Liver (tissue), 9 donors: Measurements from ENCODE around the gene PAX6. TPM values are rescaled to one million over a fixed set of nuclear protein-coding genes. Genes with fewer than 3 reads are reported as not detected.

Source experiments
- DNase-seq: peaks from one replicate; pipeline ENCODE4 v3.0.0-alpha.2; 2017; ENCODE audit warnings: low spot score
- H3K27ac ChIP-seq, 2 donors: one replicate each; pipeline ENCODE4 v1.7.0; 2013; ENCODE audit warnings: inconsistent platforms in 2 of 2, low read length in 2 of 2, control low read depth in 1 of 2, low read depth in 1 of 2, mild to moderate bottlenecking in 1 of 2
- H3K27me3 ChIP-seq, 4 donors: one replicate each; pipeline versions ENCODE4 v1.6.1 to v1.7.0; 2013; ENCODE audit warnings: low read length in 3 of 4, inconsistent platforms in 1 of 4, mild to moderate bottlenecking in 1 of 4, moderate library complexity in 1 of 4; ENCODE audit not compliant: control insufficient read depth in 4 of 4, insufficient read depth in 4 of 4
- H3K36me3 ChIP-seq, 4 donors: one replicate each; pipeline versions ENCODE4 v1.6.1 to v1.7.0; 2013; ENCODE audit warnings: low read length in 3 of 4, mild to moderate bottlenecking in 3 of 4, low read depth in 1 of 4, moderate library complexity in 1 of 4; ENCODE audit not compliant: control insufficient read depth in 4 of 4, insufficient read depth in 3 of 4
- H3K4me1 ChIP-seq, 4 donors: one replicate each; pipeline versions ENCODE4 v1.6.1 to v1.7.0; 2013; ENCODE audit warnings: low read length in 3 of 4, mild to moderate bottlenecking in 3 of 4, moderate library complexity in 1 of 4; ENCODE audit not compliant: control insufficient read depth in 4 of 4, insufficient read depth in 4 of 4
- H3K4me3 ChIP-seq, 3 donors: one replicate each; pipeline versions ENCODE4 v1.6.1 to v1.7.0; 2013; ENCODE audit warnings: low read length in 3 of 3, control low read depth in 1 of 3, low read depth in 1 of 3, mild to moderate bottlenecking in 1 of 3
- H3K9ac ChIP-seq, 2 donors: one replicate each; pipeline ENCODE4 v1.7.0; 2013; ENCODE audit warnings: low read length in 2 of 2, mild to moderate bottlenecking in 2 of 2, moderate library complexity in 2 of 2, control low read depth in 1 of 2, low read depth in 1 of 2
- H3K9me3 ChIP-seq, 4 donors: one replicate each; pipeline versions ENCODE4 v1.6.1 to v1.7.0; 2013; ENCODE audit warnings: low read length in 3 of 4; ENCODE audit not compliant: control insufficient read depth in 4 of 4
- EGR1 ChIP-seq, 2 donors: IDR thresholded peaks; 2 replicates each; pipeline ENCODE4 v1.6.1; 2016 to 2018; ENCODE audit warnings: antibody characterized with exemption in 2 of 2, low read depth in 2 of 2
- FOXA1 ChIP-seq: IDR thresholded peaks from 2 replicates; pipeline ENCODE4 v1.6.1; 2016; ENCODE audit warnings: antibody characterized with exemption
- FOXA2 ChIP-seq: IDR thresholded peaks from 2 replicates; pipeline ENCODE4 v1.6.1; 2016; ENCODE audit warnings: antibody characterized with exemption
- GABPA ChIP-seq, 2 donors: IDR thresholded peaks in 1 of 2; conservative IDR thresholded peaks in 1 of 2; 2 replicates each; pipeline ENCODE4 v1.6.1; 2016; ENCODE audit warnings: antibody characterized with exemption in 2 of 2, mild to moderate bottlenecking in 1 of 2, moderate library complexity in 1 of 2
- HNF4A ChIP-seq, 2 donors: conservative IDR thresholded peaks; 2 replicates each; pipeline ENCODE4 v1.6.1; 2016; ENCODE audit warnings: antibody characterized with exemption in 2 of 2, mild to moderate bottlenecking in 2 of 2
- HNF4G ChIP-seq: IDR thresholded peaks from 2 replicates; pipeline ENCODE4 v1.6.1; 2016; ENCODE audit warnings: antibody characterized with exemption
- NR2F2 ChIP-seq: IDR thresholded peaks from 2 replicates; pipeline ENCODE4 v1.6.1; 2016; ENCODE audit warnings: antibody characterized with exemption
- RAD21 ChIP-seq, 2 donors: IDR thresholded peaks; 2 replicates each; pipeline ENCODE4 v1.6.1; 2016; ENCODE audit warnings: antibody characterized with exemption in 2 of 2, mild to moderate bottlenecking in 2 of 2
- RXRA ChIP-seq, 2 donors: IDR thresholded peaks; 2 replicates each; pipeline ENCODE4 v1.6.1; 2017 to 2018; ENCODE audit warnings: antibody characterized with exemption in 2 of 2, mild to moderate bottlenecking in 1 of 2
- SP1 ChIP-seq: IDR thresholded peaks from 2 replicates; pipeline ENCODE4 v1.6.1; 2018; ENCODE audit warnings: antibody characterized with exemption, mild to moderate bottlenecking
- TAF1 ChIP-seq: conservative IDR thresholded peaks from 2 replicates; pipeline ENCODE4 v1.6.1; 2016; ENCODE audit warnings: antibody characterized with exemption, mild to moderate bottlenecking
- YY1 ChIP-seq: IDR thresholded peaks from 2 replicates; pipeline ENCODE4 v1.6.1; 2016; ENCODE audit warnings: antibody characterized with exemption, mild to moderate bottlenecking
- WGBS: extraction: QIAGEN DNeasy Blood & Tissue Kit; methylation state at CpG from one replicate; pipeline ENCODE4 v1.1.7; 2013; 5-methylcytosine and 5-hydroxymethylcytosine counted together
- polyA plus RNA-seq, 2 donors: library from polyadenylated mRNA; stranded (reverse) in 1 of 2; unstranded in 1 of 2; fragments of 200-250 nt in 1 of 2; fragments of >200 nt in 1 of 2; fragmentation: Nextera tagmentation in 1 of 2; extraction: Ambion mirVana in 1 of 2; gene quantifications; one replicate each; pipeline versions ENCODE4 v1.2.1 to v1.2.3, GENCODE V29; 2013 to 2015
- total RNA-seq, 2 donors: library from RNA; depleted of rRNA; stranded (reverse); fragments of >200 nt; gene quantifications; one replicate each; pipeline ENCODE4 v1.2.3, GENCODE V29; 2014
- TF ChIP-seq, protein P1 (sequence below): IDR thresholded peaks from 2 replicates; pipeline ENCODE4 v1.6.1; 2016; ENCODE audit warnings: antibody characterized with exemption
- TF ChIP-seq, protein P2 (sequence below): IDR thresholded peaks from 2 replicates; pipeline ENCODE4 v1.6.1; 2016; ENCODE audit warnings: antibody characterized with exemption
- TF ChIP-seq, protein P3 (sequence below): IDR thresholded peaks from 2 replicates; pipeline ENCODE4 v1.6.1; 2016; ENCODE audit warnings: antibody characterized with exemption, mild to moderate bottlenecking
- TF ChIP-seq, protein P4 (sequence below): fragments of 150-350 bp; IDR thresholded peaks from 2 replicates; pipeline ENCODE4 v1.5.1; 2017; ENCODE audit warnings: improper control_type of control experiment, low read depth, low read length; ENCODE audit not compliant: missing input control
- donor health status: healthy.
- donor health status: healthy.
- donor health status: healthy.
- donor health status: healthy.
- donor health status: healthy.

The PAX6 gene
- total and polyA plus RNA-seq, 4 donors, result not detected

DNA sequence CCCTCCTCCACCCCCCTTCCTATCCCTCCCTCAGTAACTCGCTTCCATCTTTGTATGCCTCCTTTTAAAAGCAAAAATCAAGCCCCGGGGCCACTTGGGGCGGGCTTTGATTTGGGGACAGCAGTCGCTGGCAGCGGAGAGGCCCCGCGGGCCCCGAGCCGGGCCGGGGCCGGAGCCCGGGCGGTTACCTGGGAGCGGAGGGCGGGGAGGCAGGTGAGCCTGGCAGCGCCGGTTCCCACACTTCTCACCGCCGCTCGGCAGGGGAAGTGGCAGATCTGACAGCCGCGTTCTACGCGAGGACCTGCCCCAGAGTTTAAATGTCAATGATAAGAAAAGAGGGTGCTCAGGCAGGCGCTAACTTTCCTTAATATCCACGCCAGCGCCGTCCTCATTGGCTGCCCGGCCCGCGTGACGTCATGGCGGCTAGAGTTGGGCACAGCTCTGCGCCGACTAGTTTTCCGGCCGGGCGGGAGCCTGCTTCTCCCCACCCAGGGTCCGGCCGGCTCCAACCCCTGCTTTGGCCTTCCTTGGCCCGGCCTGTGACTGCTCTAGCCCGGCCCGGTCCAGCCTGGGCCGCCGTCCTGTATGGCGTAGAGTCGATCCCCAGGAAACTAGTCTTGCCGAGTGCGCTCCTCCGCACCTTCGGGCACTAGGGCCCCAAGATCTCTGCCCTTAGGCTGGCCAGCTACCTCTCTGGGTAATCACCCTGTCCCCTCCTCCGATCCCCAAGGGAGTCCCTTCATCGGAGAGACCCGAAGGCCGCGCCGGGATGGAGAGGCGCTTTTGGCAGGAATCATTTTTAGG lies 6.7 kb upstream of the PAX6 start:
- Histone ChIP-seq H3K9me3 (peaks cover 0 to 5% (median 0%) of the 10 kb centered on the region in 4 donors), H3K36me3 (no peaks in the 10 kb centered on the region), H3K9ac (no peak overlapping the region), H3K27me3 (peaks cover 7 to 34% (median 26%) of the 10 kb centered on the region in 4 donors), H3K4me1 (peaks cover 20 to 53% (median 27%) of the 10 kb centered on the region in 4 donors), H3K27ac (no peak overlapping the region), H3K4me3 (peak overlapping the region in 1 of 3 donors; percentile 32)
- WGBS, result 7% methylated on average over 58 of the region's 58 CpGs
- TF ChIP-seq, protein P1, sequence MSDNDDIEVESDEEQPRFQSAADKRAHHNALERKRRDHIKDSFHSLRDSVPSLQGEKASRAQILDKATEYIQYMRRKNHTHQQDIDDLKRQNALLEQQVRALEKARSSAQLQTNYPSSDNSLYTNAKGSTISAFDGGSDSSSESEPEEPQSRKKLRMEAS, result no peak
- TF ChIP-seq, protein P2, sequence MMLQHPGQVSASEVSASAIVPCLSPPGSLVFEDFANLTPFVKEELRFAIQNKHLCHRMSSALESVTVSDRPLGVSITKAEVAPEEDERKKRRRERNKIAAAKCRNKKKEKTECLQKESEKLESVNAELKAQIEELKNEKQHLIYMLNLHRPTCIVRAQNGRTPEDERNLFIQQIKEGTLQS, result no peak
- TF ChIP-seq FOXA1 (no peak), YY1 (no peak), RXRA (IDR thresholded peaks at IDR 0.05) (no peak), GABPA (IDR thresholded peaks at IDR 0.05 in 1 of 2, conservative IDR thresholded peaks at IDR 0.05 in 1 of 2) (no peak), FOXA2 (no peak), HNF4G (no peak), NR2F2 (no peak), HNF4A (conservative IDR thresholded peaks at IDR 0.05) (no peak), EGR1 (IDR thresholded peaks at IDR 0.05; ENCODE audit: low read depth in 2 of 2) (no peak), RAD21 (IDR thresholded peaks at IDR 0.05) (no peak)
- TF ChIP-seq, protein P3, sequence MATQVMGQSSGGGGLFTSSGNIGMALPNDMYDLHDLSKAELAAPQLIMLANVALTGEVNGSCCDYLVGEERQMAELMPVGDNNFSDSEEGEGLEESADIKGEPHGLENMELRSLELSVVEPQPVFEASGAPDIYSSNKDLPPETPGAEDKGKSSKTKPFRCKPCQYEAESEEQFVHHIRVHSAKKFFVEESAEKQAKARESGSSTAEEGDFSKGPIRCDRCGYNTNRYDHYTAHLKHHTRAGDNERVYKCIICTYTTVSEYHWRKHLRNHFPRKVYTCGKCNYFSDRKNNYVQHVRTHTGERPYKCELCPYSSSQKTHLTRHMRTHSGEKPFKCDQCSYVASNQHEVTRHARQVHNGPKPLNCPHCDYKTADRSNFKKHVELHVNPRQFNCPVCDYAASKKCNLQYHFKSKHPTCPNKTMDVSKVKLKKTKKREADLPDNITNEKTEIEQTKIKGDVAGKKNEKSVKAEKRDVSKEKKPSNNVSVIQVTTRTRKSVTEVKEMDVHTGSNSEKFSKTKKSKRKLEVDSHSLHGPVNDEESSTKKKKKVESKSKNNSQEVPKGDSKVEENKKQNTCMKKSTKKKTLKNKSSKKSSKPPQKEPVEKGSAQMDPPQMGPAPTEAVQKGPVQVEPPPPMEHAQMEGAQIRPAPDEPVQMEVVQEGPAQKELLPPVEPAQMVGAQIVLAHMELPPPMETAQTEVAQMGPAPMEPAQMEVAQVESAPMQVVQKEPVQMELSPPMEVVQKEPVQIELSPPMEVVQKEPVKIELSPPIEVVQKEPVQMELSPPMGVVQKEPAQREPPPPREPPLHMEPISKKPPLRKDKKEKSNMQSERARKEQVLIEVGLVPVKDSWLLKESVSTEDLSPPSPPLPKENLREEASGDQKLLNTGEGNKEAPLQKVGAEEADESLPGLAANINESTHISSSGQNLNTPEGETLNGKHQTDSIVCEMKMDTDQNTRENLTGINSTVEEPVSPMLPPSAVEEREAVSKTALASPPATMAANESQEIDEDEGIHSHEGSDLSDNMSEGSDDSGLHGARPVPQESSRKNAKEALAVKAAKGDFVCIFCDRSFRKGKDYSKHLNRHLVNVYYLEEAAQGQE, result no peak
- DNase-seq, result peak; percentile 35

DNA sequence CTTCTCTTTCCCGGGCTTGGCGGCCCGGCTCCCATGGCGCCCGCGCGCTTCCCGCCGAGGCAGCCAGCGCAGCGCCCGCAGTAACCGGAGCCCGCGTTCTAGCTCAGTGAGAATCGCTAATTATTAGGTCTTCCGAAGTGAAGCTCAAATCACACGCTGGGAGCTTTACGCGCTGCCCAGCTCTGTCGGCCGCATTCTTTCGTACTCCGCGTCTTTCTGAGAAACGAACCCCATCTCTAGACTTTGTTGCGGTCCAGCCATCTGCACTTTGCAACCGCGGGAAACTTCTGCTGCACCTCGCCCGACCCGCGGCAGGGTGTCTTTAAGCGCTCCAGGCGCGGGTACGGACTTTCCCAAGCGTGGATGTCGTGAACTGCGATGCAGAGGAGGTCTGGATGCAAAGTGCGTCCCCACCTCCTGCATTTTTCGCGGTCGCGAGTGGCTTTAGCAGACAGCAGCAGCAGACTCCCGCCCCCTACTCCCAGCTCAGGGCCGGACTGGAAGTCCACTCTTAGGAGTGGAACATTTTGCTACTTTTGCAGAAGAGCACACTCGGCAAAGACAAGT lies 6.0 kb upstream of the PAX6 start:
- 3% methylated on average over 48 of the region's 48 CpGs for WGBS
- Histone ChIP-seq H3K4me3 (peak overlapping the region in 1 of 3 donors; percentile 40), H3K27ac (no peak overlapping the region), H3K9me3 (peaks cover 0 to 5% (median 0%) of the 10 kb centered on the region in 4 donors), H3K27me3 (peaks cover 7 to 30% (median 24%) of the 10 kb centered on the region in 4 donors), H3K4me1 (peaks cover 24 to 60% (median 34%) of the 10 kb centered on the region in 4 donors), H3K9ac (no peak overlapping the region), H3K36me3 (no peaks in the 10 kb centered on the region)
- DNase-seq, result peak; percentile 27
- TF ChIP-seq FOXA1 (no peak), HNF4A (conservative IDR thresholded peaks at IDR 0.05) (no peak), SP1 (no peak), GABPA (IDR thresholded peaks at IDR 0.05 in 1 of 2, conservative IDR thresholded peaks at IDR 0.05 in 1 of 2) (no peak), YY1 (no peak), FOXA2 (no peak), TAF1 (no peak)
- TF ChIP-seq, protein P4, sequence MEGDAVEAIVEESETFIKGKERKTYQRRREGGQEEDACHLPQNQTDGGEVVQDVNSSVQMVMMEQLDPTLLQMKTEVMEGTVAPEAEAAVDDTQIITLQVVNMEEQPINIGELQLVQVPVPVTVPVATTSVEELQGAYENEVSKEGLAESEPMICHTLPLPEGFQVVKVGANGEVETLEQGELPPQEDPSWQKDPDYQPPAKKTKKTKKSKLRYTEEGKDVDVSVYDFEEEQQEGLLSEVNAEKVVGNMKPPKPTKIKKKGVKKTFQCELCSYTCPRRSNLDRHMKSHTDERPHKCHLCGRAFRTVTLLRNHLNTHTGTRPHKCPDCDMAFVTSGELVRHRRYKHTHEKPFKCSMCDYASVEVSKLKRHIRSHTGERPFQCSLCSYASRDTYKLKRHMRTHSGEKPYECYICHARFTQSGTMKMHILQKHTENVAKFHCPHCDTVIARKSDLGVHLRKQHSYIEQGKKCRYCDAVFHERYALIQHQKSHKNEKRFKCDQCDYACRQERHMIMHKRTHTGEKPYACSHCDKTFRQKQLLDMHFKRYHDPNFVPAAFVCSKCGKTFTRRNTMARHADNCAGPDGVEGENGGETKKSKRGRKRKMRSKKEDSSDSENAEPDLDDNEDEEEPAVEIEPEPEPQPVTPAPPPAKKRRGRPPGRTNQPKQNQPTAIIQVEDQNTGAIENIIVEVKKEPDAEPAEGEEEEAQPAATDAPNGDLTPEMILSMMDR, result no peak
- TF ChIP-seq, protein P3, result no peak
